HG03039 (cell line): ENCODE results near the gene EHBP1.

Experiments used
- ATAC-seq: cut with Tn5 transposase; IDR thresholded peaks from one replicate; pipeline ENCODE4 v1.9.1; 2021; ENCODE audit warnings: mild to moderate bottlenecking, moderate library complexity; ENCODE audit not compliant: unreplicated experiment

Gene EHBP1

GRCh38 chr2:63047321-63048279, 342.1 kb downstream of the EHBP1 start:
- ATAC-seq: no peak

GRCh38 chr2:63048367-63049171, 343.1 kb downstream of the EHBP1 start:
- no peak for ATAC-seq

GRCh38 chr2:63049211-63049969, 343.9 kb downstream of the EHBP1 start:
- ATAC-seq: no peak

DNA sequence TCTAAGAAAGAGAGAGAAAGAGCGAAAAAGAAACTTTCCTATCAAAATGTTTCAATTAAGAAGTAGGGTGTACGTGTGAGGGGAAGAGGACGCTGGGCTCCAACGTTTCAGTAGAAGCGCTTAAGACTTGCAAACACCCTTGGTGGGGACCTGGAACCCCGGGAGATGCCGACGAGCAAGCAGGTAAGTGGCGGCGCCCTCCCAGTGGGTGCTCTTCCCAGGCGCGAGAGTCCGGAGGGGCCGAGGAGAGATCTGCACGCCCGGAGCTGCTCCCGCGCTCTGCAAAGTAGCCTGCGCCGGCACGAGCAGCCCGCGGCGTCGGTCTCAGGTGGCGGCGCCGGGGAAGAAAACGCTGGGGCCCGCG, 344.4 kb downstream of the EHBP1 start:
- ATAC-seq: peak; percentile 17

DNA sequence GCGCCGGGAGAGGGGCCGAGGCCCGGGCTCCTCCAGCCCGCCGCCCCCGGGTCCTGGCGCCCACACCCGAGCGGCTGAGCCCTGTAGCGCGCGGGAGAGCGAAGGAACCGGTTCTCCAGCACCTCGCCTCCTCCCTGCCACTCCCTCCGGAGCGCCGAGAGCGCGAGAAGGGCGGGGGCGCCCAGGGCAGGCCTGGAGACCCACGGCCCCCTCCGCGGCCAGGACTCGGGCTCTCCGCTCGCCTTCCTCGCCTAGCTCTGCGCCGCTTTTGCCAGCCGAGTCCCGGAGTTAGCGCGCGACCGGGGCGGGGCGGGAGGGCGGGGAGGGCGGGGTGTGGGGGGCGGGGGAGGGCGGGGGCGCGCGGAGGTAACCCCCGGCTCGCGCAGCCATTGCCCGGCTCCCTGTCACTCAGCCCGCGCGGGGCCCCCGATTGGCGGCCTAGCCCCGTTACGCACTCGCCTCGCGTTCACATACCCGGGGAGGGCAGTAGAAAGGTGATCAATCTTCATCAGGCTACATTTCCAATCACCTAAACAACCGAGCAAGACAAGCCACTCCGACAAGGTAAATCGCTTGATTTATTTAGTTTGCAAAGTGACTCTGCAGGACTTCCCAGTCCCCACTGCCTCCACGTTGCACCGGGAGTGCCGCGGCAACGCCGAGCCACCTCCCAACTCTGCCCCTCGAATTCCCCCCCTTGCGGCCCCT, 345.0 kb downstream of the EHBP1 start, which contains the start of gene OTX1:
Gene OTX1 (plus strand): TSS at position 497 of the 708 bp plus-strand sequence. CDS start 2,161 bp downstream, outside the sequence.
- ATAC-seq: peak; percentile 76

DNA sequence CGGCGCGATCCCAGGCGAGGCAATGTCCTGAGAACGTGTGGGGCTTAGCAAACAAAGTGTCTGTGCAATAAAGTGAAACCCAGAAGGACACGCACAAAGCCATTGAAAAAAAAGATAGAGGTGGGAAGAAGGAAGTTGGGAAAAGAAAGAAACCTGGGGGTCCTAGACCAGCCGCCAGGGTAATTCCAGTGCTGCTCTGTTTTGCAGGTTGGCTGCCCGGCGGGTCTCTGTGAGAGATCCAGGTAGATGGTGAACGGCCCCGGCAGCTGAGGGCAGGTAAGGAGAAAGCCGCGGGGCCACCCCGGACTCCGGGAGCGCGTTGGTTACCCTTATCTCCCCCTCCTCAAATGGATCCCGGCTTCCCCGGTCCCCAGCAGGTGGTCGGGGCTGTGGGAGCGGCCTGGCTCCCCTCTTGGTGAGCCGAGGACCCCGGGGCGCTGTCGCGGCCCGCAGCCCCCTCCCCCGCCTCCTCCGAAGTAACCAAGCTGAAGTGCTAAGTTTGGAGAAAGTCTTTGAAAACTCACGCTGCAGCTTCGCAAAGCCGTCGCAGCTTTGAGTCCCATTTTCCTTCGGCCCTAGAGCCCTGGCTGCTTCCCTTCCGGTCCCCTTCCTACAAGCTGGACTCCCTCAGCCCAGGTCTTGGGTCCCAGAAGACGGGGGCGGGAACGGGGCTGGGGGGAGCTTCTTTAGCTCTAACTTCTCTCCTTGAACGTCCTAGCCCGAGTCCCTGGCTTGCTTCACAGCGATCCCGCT, 345.7 kb downstream of the EHBP1 start:
- ATAC-seq: no peak

DNA sequence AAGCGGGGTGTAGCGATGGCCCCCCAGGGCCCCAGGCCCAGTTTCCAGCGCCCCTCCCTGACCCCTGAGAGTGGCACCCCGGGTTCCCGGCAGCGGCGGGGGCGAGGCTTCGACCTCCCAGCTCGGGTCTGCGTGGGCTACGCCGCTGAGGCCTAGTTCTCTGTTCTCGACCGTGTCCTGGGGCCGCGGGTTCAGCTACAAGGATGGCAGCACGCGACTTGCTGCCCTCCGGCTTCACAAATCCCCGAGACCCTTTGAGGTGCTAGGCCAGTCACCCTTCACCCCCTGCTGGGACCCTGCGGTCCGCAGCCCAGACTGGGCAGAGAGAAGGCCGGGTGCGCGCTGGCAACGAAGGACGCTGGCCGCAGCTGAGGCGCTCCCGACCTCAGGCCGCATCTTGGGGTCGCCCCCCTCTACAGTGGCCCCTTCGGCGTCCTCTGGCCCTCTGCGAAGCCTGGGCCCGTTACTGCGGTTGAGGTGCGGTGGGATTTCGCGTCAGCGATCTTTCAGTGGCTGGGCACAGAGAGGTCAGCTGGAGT, 346.4 kb downstream of the EHBP1 start:
- no peak for ATAC-seq

GRCh38 chr2:63052411-63053080, 347.0 kb downstream of the EHBP1 start:
- ATAC-seq: no peak

DNA sequence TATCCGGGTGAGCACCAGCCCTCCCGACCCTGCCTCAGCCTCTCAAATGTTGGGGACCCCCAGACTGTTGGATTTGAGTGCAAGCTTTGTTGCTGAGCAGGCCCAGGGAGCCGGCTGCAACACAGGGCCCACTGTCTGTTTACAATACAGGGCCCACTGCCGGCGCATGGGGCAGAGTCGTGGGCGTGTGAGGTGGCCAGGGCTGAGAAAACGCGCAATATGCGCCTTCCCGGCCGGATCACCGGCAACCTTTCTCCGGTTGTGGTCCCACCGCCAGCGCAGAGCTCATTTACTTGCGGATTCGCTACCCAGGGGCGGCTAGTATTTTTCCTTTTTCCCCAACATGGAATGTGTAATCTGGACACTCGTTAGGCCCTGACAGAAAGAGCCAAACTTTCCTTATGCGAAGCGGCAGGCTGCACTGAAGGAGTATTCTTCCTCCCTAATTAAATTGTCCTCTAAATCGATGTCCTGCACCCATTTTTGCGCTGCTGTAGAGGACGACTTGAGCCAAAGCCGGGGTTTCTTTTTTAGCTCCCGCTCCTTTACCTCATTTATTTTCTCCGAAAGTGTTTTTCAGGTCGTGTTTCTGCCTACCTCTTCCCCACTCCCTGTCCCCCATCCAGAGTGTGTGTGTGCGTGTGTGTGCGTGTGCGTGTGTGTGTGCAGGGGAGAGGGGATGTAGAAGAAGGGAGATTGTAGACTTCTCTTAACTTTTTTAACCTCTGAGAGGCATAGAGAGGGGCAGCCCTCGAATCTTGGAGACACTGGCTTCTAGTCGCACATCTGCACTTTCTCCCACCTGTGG, 347.8 kb downstream of the EHBP1 start:
- no peak for ATAC-seq

- ATAC-seq: no peak
Measured at GRCh38 chr2:63053889-63054602, 348.5 kb downstream of the EHBP1 start.

GRCh38 chr2:63054841-63055225, 349.3 kb downstream of the EHBP1 start:
- ATAC-seq: no peak

- ATAC-seq: no peak
Measured at GRCh38 chr2:63055226-63056106, 350.0 kb downstream of the EHBP1 start.

GRCh38 chr2:63056107-63057050, 350.9 kb downstream of the EHBP1 start:
- no peak for ATAC-seq

DNA sequence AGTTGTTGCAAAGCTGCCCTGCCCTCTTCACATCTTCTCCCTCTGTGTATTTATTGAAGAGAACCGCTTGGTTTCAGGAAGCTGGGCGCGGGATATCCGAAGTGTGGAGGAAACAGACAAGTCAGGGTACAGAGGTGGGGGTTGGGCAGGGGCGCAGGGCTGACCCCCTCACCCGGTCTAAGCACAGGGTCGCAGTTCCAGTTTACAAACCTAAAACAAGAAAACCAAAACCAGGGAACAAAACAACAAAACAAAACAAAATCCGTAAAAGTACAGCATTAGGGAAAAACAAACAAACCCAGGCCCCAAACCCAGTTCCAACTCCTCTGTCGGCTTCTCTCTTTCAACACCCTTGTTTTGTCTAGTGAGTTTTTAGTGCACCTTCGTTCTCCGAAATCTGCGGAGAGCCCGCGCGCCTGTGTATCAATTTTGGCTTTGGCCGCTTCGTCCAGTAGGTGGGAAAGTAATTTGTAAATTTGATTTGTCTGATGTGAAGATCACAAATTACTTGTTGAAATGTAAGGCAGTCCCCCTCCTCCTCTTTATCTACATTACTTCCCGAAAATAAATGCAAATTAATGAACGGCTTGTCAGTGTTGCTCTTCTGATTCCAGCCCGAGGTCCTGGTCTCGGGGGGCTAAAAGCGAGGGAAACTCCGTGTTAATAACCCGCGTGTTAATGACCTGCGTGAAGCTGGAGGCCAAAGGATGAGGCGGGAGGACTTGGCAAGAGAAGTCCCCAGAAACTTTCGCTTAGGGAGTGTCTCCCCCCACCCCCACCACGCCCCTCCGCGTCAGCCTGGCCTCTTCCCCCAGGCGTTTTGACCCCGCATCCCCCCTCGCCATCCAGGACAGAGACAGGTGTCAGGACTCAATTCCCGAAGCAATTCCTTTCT, 352.0 kb downstream of the EHBP1 start:
- no peak for ATAC-seq
